Measurements from ENCODE around the gene NAPB. TPM values are rescaled to one million over a fixed set of nuclear protein-coding genes. Genes with fewer than 3 reads are reported as not detected.

Gene NAPB
- total RNA-seq, 1 donor = 7.4 TPM

DNA sequence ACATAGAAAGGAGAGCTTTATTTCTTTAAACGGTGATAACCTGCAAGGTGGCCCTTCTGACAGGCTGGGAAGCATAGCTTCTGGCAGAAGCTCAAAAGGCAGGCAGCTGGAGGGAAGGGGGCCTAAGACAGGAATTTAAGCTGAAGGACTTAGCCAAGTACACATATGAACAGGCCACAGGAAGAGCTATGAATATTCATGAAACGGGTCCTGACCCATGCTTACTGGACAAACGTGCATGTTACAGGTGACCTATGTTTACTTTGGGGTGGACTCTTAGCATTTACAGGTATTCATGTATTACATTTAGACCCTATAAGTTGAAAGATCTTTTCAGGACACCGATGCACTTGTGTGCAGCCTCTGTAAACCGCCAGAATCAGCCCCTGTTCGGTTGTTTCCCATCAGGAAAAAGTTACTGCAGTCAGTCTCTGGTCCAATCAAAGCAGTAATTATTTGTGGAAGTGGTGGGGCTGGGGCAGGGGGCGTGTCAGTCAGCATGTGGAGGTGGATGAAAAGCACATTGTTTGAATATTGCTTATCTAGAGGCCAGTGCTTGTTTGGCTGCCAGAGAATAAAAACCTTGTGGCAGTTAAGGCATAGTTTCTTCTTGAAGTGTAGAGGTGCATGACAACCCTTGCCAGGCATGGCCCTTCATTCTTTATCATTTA is 62.2 kb downstream of the NAPB start:
- H3K4me3 ChIP-seq (ENCODE audit: low read depth, low read length) = no peak overlapping the region
- TF ChIP-seq, protein P1, sequence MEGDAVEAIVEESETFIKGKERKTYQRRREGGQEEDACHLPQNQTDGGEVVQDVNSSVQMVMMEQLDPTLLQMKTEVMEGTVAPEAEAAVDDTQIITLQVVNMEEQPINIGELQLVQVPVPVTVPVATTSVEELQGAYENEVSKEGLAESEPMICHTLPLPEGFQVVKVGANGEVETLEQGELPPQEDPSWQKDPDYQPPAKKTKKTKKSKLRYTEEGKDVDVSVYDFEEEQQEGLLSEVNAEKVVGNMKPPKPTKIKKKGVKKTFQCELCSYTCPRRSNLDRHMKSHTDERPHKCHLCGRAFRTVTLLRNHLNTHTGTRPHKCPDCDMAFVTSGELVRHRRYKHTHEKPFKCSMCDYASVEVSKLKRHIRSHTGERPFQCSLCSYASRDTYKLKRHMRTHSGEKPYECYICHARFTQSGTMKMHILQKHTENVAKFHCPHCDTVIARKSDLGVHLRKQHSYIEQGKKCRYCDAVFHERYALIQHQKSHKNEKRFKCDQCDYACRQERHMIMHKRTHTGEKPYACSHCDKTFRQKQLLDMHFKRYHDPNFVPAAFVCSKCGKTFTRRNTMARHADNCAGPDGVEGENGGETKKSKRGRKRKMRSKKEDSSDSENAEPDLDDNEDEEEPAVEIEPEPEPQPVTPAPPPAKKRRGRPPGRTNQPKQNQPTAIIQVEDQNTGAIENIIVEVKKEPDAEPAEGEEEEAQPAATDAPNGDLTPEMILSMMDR (IDR thresholded peaks at IDR 0.05; ENCODE audit: insufficient read depth, low read length) = no peak
- DNase-seq (ENCODE audit: low read depth) = no peak

DNA sequence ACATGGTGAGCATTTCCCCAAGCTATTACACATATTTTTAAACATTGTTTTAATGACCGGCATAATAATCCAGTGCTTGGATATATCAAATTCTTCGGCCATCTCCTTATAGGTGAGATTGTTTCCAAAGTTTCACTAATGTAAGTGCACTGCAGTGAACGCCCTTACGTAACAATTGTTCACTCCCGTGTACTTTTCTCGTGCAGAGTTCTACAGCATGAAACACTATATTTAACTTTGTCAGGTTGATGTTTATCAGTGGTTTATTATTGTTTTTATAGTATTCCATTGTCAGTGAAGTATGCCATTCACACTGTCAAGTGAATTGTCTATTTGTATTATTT is 62.8 kb downstream of the NAPB start:
- DNase-seq (ENCODE audit: low read depth) = no peak
- TF ChIP-seq, protein P1 (IDR thresholded peaks at IDR 0.05; ENCODE audit: insufficient read depth, low read length) = no peak
- peak overlapping the region; percentile 65 for H3K4me3 ChIP-seq (ENCODE audit: low read depth, low read length)

DNA sequence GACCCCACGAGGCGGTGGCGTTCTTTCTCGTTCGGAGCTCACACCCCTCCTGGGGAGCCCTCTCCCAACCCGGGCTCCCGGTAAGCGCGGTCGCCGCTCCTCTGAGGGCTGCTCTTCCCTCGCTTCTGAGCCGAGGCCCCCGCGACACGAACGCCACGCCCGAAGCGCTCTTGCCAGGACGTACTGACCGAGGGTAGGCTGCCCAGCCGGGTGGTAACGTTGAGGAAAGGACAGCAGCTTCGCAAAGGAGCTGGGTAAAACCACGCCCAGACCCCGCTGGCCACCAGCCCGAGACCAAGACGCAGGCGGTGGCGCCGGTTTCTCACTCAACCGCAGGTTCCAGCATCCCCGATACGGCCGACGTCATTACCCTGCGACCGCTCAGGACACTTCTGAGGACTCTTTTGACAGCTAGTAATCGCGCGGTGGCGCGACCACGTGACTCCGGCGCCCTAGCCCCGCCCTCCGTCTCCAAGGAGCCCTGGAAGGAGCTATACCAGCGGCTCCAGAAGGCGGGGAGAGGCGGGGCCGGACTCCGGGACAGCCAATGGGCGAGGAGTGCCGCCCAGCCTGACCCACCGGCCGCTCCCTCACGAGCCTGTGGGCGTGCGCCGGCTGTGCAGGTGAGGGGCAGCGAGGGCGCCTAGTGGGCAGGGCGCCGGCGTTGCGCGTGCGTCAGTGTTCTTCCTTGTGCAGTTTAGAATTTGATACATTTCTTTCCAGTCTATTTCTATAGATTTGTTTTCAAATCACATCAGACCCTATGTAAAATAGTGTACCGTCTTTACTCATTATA is 63.3 kb downstream of the NAPB start:
- peak overlapping the region; percentile 80 for H3K4me3 ChIP-seq (ENCODE audit: low read depth, low read length)
- TF ChIP-seq, protein P1 (IDR thresholded peaks at IDR 0.05; ENCODE audit: insufficient read depth, low read length) = no peak

DNA sequence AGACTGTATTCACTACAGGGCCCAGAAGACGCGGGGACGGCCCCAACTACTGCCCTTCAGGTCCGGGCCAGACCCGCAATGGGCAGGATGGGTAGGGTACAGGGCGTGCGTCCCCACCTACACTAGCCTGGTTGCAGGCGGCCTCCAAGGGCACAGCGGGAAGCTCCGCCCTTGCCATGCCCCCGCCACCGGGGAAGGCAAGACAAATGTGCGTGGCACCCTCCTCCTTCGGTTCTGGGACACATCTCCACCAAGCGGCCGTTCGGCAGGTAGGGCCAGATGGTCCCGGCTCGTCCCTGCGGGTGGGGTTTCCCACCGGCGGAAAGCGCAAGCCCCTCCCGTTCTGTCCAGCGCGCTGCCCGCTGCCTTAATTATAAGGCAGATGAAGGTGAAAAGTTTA is 65.1 kb downstream of the NAPB start:
- DNase-seq (ENCODE audit: low read depth) = no peak
- H3K4me3 ChIP-seq (ENCODE audit: low read depth, low read length) = no peak overlapping the region
- TF ChIP-seq, protein P1 (IDR thresholded peaks at IDR 0.05; ENCODE audit: insufficient read depth, low read length) = no peak

More for the DNA sequence above, 63.3 kb downstream of the NAPB start:
- DNase-seq (ENCODE audit: low read depth) = peak; percentile 99

DNA sequence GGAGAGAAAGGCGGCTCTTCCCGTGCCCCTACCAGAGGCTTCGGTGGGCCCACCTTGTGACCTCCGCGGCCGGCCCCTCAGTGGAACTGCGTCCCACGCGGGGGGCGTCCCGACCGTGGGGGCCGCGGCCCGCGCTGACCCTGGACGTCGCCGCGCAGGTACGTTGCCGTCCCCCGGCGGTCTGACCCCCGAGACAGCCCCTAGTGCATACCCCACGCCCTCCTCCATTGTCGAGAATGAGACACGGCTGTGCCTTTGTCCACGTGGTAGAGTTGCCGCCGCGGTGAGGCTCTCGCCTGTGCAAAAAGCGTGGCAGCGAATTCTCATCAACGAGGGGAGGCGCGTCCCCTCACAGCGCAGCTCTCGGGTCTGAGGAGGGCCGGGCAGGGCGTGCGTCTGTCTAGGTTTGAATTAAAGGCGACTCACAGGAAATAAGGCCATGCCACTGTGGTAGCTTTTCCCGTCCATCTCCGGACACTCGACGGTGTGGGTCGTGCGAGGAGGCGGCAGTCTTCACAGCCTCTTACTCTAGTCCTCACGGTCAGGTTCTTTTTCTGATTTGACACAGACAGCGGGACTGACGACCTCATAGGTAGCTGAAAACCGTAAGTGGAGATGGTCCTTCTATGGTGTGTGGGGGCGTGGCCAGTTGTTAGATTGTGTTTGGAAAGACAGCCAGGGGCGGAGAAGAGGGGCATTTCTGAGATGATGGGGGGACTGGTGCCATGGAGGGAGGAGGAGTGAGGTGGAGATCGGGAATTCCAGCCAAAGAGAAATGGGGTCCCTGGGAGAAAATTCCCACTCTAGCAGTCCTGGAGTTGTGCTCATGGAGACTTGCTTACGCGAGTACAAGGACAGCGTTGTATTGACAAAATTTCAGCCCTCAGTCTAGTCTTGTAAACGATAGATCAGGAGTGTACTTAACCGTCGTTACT is 70.1 kb downstream of the NAPB start:
- TF ChIP-seq, protein P1 (IDR thresholded peaks at IDR 0.05; ENCODE audit: insufficient read depth, low read length) = no peak
- DNase-seq (ENCODE audit: low read depth) = peak; percentile 28
- peak overlapping the region; percentile 92 for H3K4me3 ChIP-seq (ENCODE audit: low read depth, low read length)

DNA sequence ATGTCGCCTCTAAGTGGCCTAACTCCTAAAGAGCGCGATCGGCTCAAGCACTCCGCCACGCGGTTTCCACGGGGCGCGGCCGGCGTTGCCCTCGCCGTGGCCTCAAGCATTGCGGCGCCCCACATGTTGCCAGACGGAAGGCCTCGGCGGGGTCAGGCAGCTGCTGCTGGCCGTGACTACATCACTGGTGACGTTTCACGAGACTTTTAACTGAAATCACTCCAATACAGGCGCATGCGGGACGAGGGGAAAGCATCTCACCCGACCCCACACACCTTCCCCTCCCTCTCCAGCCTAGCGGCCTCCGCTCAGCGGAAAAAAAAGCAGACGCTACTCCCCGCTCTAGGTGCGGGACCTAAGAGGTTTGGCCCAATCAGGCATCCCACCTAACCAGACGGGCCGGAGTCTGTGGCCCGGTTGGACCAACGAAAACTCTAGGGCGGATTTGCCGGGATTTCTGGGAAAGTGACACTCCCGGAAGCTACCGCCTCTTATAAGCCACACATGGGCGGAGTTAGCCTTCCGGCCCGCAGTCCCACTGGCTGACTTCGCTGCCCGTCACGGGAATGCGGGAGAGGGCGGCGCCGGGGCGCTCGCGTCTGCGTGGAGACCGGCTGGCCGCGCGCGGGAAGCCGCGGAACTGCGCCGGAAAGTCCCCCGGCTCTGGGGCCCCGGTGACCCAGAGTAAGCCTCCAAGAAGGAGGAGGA is 70.9 kb downstream of the NAPB start, which contains the start of gene NXT1:
Gene NXT1, plus strand, starts transcription at position 596 of the 708 bp plus-strand sequence. CDS start 3,251 bp downstream, outside the sequence.
- DNase-seq (ENCODE audit: low read depth) = peak; percentile 99
- peak within 1 kb of the TSS; percentile 92 for H3K4me3 ChIP-seq (ENCODE audit: low read depth, low read length)
- TF ChIP-seq, protein P1 (IDR thresholded peaks at IDR 0.05; ENCODE audit: insufficient read depth, low read length) = no peak

All from fibroblast of the aortic adventitia (primary cell).